ENCODE data around the gene VRK1. TPM values are rescaled to one million over a fixed set of nuclear protein-coding genes. Genes with fewer than 3 reads are reported as not detected.

VRK1 gene
- total and polyA plus RNA-seq, 2 of the 8 experiments (the other 6 are each of a cell fraction or from before 2014, with no cell fraction given) = 24.2 to 64.8 TPM

GRCh38 chr14:96823652-96824051 lies 26.5 kb downstream of the VRK1 start:
- H2BK20ac ChIP-seq (ENCODE audit: low read length) = no peak overlapping the region
- CTCF ChIA-PET (ENCODE audit: partially characterized antibody) = interaction anchor here (0.7 to 1.9 kb wide), 2 partner anchors 29 to 317 kb away, joined by 3 to 7 read pairs; no protein-coding TSS in a partner anchor
- H2BK15ac ChIP-seq (ENCODE audit: low read length) = no peak overlapping the region
- H2AK5ac ChIP-seq (ENCODE audit: low read depth, low read length) = no peak overlapping the region
- no peak overlapping the region for H2BK120ac ChIP-seq (replicated peaks; ENCODE audit: low read depth, low read length)
- POLR2A ChIA-PET (ENCODE audit: partially characterized antibody) = interaction anchor here (1.5 kb wide), 1 partner anchor 10 kb away, joined by 6 read pairs; no protein-coding TSS in a partner anchor
- H3K4me1 ChIP-seq (replicated peaks in 1 of 4; ENCODE audit: control insufficient read depth in 3 of 4, insufficient read depth in 4 of 4, low read length in 3 of 4) = no peaks in the 10 kb centered on the region
- no peak overlapping the region for H3K14ac ChIP-seq (ENCODE audit: insufficient read length)
- no peak overlapping the region for H4K8ac ChIP-seq (ENCODE audit: extremely low read depth, insufficient read depth, low read length)
- FAIRE-seq (no peak), DNase-seq (ENCODE audit: low read depth in 1 of 2, low spot score in 2 of 2) (no peak)
- no peak for TF ChIP-seq E2F6 (IDR thresholded peaks at IDR 0.05)
- TF ChIP-seq PHF8 (conservative IDR thresholded peaks at IDR 0.05; ENCODE audit: low read depth, low read length) = no peak
- TF ChIP-seq EGR1 (IDR thresholded peaks at IDR 0.05; ENCODE audit: borderline replicate concordance, low read depth, low read length) = no peak
- H3K23me2 ChIP-seq (ENCODE audit: low read depth, low read length) = no peaks in the 10 kb centered on the region
- H3K27me3 ChIP-seq (replicated peaks in 1 of 4; ENCODE audit: control insufficient read depth in 3 of 4, extremely low read depth in 1 of 4, insufficient read depth in 3 of 4, low read length in 3 of 4) = no peaks in the 10 kb centered on the region
- H3K4me3 ChIP-seq (ENCODE audit: extremely low read depth in 1 of 4, insufficient read depth in 2 of 4, low read depth in 3 of 4, low read length in 4 of 4) = no peak overlapping the region
- H4K20me1 ChIP-seq (replicated peaks in 1 of 2; ENCODE audit: control insufficient read depth in 1 of 2, insufficient read depth in 2 of 2, low read length in 2 of 2) = peaks cover 2 to 4% of the 10 kb centered on the region in 2 experiments
- H3K9me3 ChIP-seq (ENCODE audit: insufficient read depth in 2 of 2, low read depth in 1 of 2, low read length in 1 of 2) = no peaks in the 10 kb centered on the region
- no peak overlapping the region for H3K4ac ChIP-seq (replicated peaks; ENCODE audit: insufficient read length, low read depth, low read length)
- no peak overlapping the region for H3K18ac ChIP-seq (ENCODE audit: extremely low read depth, low read length)
- H3K27ac ChIP-seq (ENCODE audit: low read depth, low read length) = no peak overlapping the region
- H3K4me2 ChIP-seq (ENCODE audit: insufficient read depth in 1 of 2, low read depth in 2 of 2, low read length in 2 of 2) = no peak overlapping the region
- no peaks in the 10 kb centered on the region for H3K36me3 ChIP-seq (ENCODE audit: control insufficient read depth in 2 of 4, insufficient read depth in 4 of 4, low read length in 3 of 4)
- no peak overlapping the region for H3K23ac ChIP-seq (ENCODE audit: insufficient read length)
- peaks cover 0 to 97% of the 10 kb centered on the region in 2 experiments; a peak in 2 of 4 replicates for H3K79me2 ChIP-seq (ENCODE audit: control insufficient read depth in 1 of 2, insufficient read depth in 2 of 2, low read length in 2 of 2)
- H4K5ac ChIP-seq (ENCODE audit: insufficient read length, low read depth, low read length) = no peak overlapping the region
- H3K9ac ChIP-seq (replicated peaks in 1 of 4; ENCODE audit: extremely low read depth in 1 of 4, low read depth in 3 of 4, low read length in 3 of 4) = no peak overlapping the region
- 63% methylated on average over 2 of the region's 2 CpGs; no CpG with 5 or more reads in 1 of the 2 experiments for WGBS, 2 experiments (ENCODE audit: extremely low coverage in 1 of 2, insufficient coverage in 1 of 2, insufficient read length in 1 of 2, insufficient replicate concordance in 2 of 2, low coverage in 1 of 2, low lambda C conversion rate in 2 of 2, missing lambda C conversion rate in 1 of 2)
- peaks cover 4% of the 10 kb centered on the region; the same call in 1 of the 2 replicates for H3K79me1 ChIP-seq (ENCODE audit: low read depth, low read length)
- no peak overlapping the region for H2BK5ac ChIP-seq (ENCODE audit: low read depth, low read length)
- no peak overlapping the region for H4K91ac ChIP-seq (replicated peaks; ENCODE audit: insufficient read length, low read length)
- H2AFZ ChIP-seq (ENCODE audit: low read length) = no peak overlapping the region
- H2BK12ac ChIP-seq (ENCODE audit: low read depth, low read length) = no peak overlapping the region
- no peak overlapping the region for H3K56ac ChIP-seq (replicated peaks; ENCODE audit: insufficient read length, low read depth, low read length)

Data from H1 (cell line).